Measurements from ENCODE around the gene DDC. TPM values are rescaled to one million over a fixed set of nuclear protein-coding genes. Genes with fewer than 3 reads are reported as not detected.
A peak's percentile ranks its signal among the peaks of the same experiment; 100 is the strongest.

DDC gene
- total RNA-seq, 3 donors from 2014 or later (not counting 1 experiment from before 2014, with no cell fraction given), result not detected

GRCh38 chr7:50467817-50468610 lies 97.2 kb downstream of the DDC start:
- Histone ChIP-seq H3K36me3 (ENCODE audit: control insufficient read depth, insufficient read depth, low read length) (no peaks in the 10 kb centered on the region), H3K4me1 (ENCODE audit: control insufficient read depth, insufficient read depth, low read length) (peaks cover 9% of the 10 kb centered on the region), H3K4me3 (ENCODE audit: low read length) (no peak overlapping the region), H3K27ac (ENCODE audit: low read length) (no peak overlapping the region), H3K9me3 (ENCODE audit: control insufficient read depth, insufficient read depth, low read length) (no peaks in the 10 kb centered on the region), H3K27me3 (ENCODE audit: control insufficient read depth, insufficient read depth, low read length) (no peaks in the 10 kb centered on the region)
- intact Hi-C loops (cut with micrococcal nuclease), result loop anchor here (1.0 kb wide), 4 partner anchors 165 to 693 kb away; no protein-coding TSS in a partner anchor
- Mint-ChIP-seq H3K4me3 (no peak overlapping the region), H3K4me1 (peaks cover 0 to 11% of the 10 kb centered on the region in 2 donors), H3K36me3 (no peaks in the 10 kb centered on the region), H3K9me3 (no peaks in the 10 kb centered on the region), H3K27ac (peak overlapping the region in 1 of 2 donors; percentile 42), H3K27me3 (ENCODE audit: low read depth in 2 of 2) (peaks cover 10 to 12% of the 10 kb centered on the region in 2 donors)
- DNase-seq, result peak; percentile 66 to 89
- peak; percentile 87 to 98 (median 97) for ATAC-seq
- peak; percentile 85 for TF ChIP-seq CTCF (IDR thresholded peaks at IDR 0.05)
- WGBS (ENCODE audit: insufficient coverage), result 14% methylated on average over 29 of the region's 30 CpGs

GRCh38 chr7:50466815-50467585 lies 98.2 kb downstream of the DDC start:
- Mint-ChIP-seq H3K27me3 (ENCODE audit: low read depth in 2 of 2) (peaks cover 3 to 12% of the 10 kb centered on the region in 2 donors), H3K9me3 (no peaks in the 10 kb centered on the region), H3K36me3 (no peaks in the 10 kb centered on the region), H3K4me3 (peak overlapping the region; percentile 62), H3K27ac (no peak overlapping the region), H3K4me1 (peaks cover 0 to 11% of the 10 kb centered on the region in 2 donors)
- DNase-seq (no peak), ATAC-seq (no peak)
- Histone ChIP-seq H3K27ac (ENCODE audit: low read length) (no peak overlapping the region), H3K27me3 (ENCODE audit: control insufficient read depth, insufficient read depth, low read length) (no peaks in the 10 kb centered on the region), H3K36me3 (ENCODE audit: control insufficient read depth, insufficient read depth, low read length) (no peaks in the 10 kb centered on the region), H3K4me3 (ENCODE audit: low read length) (no peak overlapping the region), H3K9me3 (ENCODE audit: control insufficient read depth, insufficient read depth, low read length) (no peaks in the 10 kb centered on the region), H3K4me1 (ENCODE audit: control insufficient read depth, insufficient read depth, low read length) (peaks cover 9% of the 10 kb centered on the region)
- TF ChIP-seq CTCF (IDR thresholded peaks at IDR 0.05), result no peak
- intact Hi-C loops (cut with micrococcal nuclease), result no loop called here
- WGBS (ENCODE audit: insufficient coverage), result 95% methylated on average over 11 of the region's 11 CpGs

GRCh38 chr7:50463035-50463434 lies 102.2 kb downstream of the DDC start:
- Histone ChIP-seq H3K4me1 (ENCODE audit: control insufficient read depth, insufficient read depth, low read length) (peaks cover 5% of the 10 kb centered on the region), H3K27ac (ENCODE audit: low read length) (no peak overlapping the region), H3K9me3 (ENCODE audit: control insufficient read depth, insufficient read depth, low read length) (no peaks in the 10 kb centered on the region), H3K27me3 (ENCODE audit: control insufficient read depth, insufficient read depth, low read length) (no peaks in the 10 kb centered on the region), H3K36me3 (ENCODE audit: control insufficient read depth, insufficient read depth, low read length) (no peaks in the 10 kb centered on the region), H3K4me3 (ENCODE audit: low read length) (no peak overlapping the region)
- ATAC-seq, result no peak
- WGBS (ENCODE audit: insufficient coverage), result 87% methylated on average over 13 of the region's 13 CpGs
- no peaks in the 10 kb centered on the region for H3K9me3 Mint-ChIP-seq
- H3K4me3 Mint-ChIP-seq, result no peak overlapping the region
- H3K27me3 Mint-ChIP-seq (ENCODE audit: low read depth in 2 of 2), result peaks cover 0 to 8% of the 10 kb centered on the region in 2 donors
- no peak for TF ChIP-seq CTCF (IDR thresholded peaks at IDR 0.05)
- H3K4me1 Mint-ChIP-seq, result peaks cover 0 to 7% of the 10 kb centered on the region in 2 donors
- no peak for DNase-seq
- H3K36me3 Mint-ChIP-seq, result no peaks in the 10 kb centered on the region
- H3K27ac Mint-ChIP-seq, result no peak overlapping the region
- intact Hi-C loops (cut with micrococcal nuclease), result no loop called here
